Right ventricle myocardium superior (tissue), 1 donor: ENCODE data around the gene ZNF385C. TPM values are rescaled to one million over a fixed set of nuclear protein-coding genes. Genes with fewer than 3 reads are reported as not detected.
"Not testable (repeated sequence)": the region's sequence is repeated elsewhere in the genome, so short reads cannot be mapped to it uniquely, and the experiment has no call there.

ENCODE experiments used
- ATAC-seq: fragments of 200-7000 bp; cut with Tn5 transposase; one replicate; pipeline ENCODE4 v1.9.1; 2020; ENCODE audit warnings: mild to moderate bottlenecking; ENCODE audit not compliant: poor library complexity
- DNase-seq: peaks from one replicate; pipeline ENCODE4 v3.0.0-alpha.2; 2020
- intact Hi-C: fragments of 100-400 bp; cut with DNase I; formaldehyde crosslinking; loops from one replicate; pipeline ENCODE4 v1.11.2; 2022
- total RNA-seq: library from RNA; stranded (reverse); fragmentation: NEBNext Ultra II Directional; extraction: Animal tissue kit (Norgen Biotek cat#: 25700); gene quantifications from one replicate; pipeline ENCODE4 v1.2.1, GENCODE V29; 2021
- donor health status: DM: no; HTN: yes; CAD: no; lungs with severe emphysema.

ZNF385C gene
- total RNA-seq, 1 donor from 2014 or later: 0.16 TPM

DNA sequence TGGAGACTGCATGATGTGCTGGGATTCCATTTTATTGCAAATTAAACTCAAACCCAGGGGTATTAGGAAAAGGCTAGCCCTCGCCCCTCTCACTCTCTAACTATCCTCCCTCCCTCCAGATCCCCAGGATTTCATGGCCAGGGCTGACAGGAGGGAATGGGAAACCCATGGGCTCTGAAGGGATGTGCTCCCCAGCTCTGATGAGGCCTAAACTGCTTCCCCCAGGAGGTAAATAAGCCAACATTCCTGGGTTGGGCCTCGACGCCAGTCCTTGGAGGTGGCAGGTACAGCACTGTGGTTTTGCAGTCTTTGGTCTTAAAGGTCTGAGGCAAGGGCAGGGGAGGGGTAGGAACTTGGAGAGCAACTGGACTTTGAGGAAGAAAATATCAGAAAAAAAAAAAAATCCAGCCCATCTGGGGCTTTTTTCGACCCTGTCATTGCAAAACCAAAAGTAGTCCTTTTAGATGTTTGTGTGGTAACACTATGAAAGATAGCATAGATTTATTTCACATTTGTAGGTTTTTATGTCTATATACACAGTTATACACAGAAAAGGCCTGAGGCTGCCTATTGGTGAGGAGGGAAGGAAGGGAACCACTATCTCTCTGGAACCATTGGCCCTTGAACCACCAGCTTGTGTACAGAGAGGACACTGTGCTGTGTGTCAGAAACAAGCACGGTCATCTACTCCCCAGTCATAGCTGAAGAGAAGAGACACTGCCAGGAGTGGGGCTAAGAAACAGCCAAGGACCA, 59.9 kb downstream of the ZNF385C start:
- intact Hi-C loops: no loop called here
- no peak for ATAC-seq
- no peak for DNase-seq

DNA sequence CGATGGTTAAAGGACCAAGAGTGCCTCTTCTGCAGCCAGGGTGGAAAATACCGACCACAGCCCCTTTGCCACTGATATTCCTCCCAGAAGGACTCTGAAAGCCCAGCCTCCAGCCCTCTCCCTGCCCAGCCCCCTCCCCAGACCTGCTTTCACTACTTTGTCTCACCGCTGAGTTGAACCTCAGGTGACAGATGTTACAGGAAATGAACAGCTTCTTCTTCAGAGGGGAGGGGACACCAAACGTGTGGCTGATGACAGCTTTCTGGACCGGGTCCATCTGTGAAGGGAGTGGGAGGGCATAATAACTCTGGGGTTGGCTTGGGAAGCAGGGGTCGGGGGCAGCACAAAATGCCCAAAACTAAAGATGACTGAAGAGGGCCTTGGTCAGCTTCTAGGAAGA, 64.2 kb downstream of the ZNF385C start:
- no peak for ATAC-seq
- intact Hi-C loops: no loop called here
- no peak for DNase-seq

GRCh38 chr17:42031584-42031983, 66.7 kb downstream of the ZNF385C start:
- DNase-seq: peak; percentile 60
- intact Hi-C loops: no loop called here
- ATAC-seq: peak; percentile 76

GRCh38 chr17:42028791-42029127, 69.5 kb downstream of the ZNF385C start:
- ATAC-seq: no peak
- no peak for DNase-seq
- intact Hi-C loops: loop anchor here (5.0 kb wide), 1 partner anchor 89 kb away; no protein-coding TSS in a partner anchor

- DNase-seq (no peak), ATAC-seq (no peak)
- intact Hi-C loops: loop anchor here (5.0 kb wide), 1 partner anchor 89 kb away; no protein-coding TSS in a partner anchor
Measured at GRCh38 chr17:42027961-42028790, 70.1 kb downstream of the ZNF385C start.

GRCh38 chr17:42027590-42027889, 70.7 kb downstream of the ZNF385C start:
- DNase-seq (no peak), ATAC-seq (no peak)
- intact Hi-C loops: loop anchor here (5.0 kb wide), 1 partner anchor 90 kb away; no protein-coding TSS in a partner anchor

GRCh38 chr17:42026857-42027589, 71.2 kb downstream of the ZNF385C start:
- DNase-seq (no peak), ATAC-seq (no peak)
- intact Hi-C loops: loop anchor here (5.0 kb wide), 1 partner anchor 90 kb away; no protein-coding TSS in a partner anchor

GRCh38 chr17:42025936-42026335, 72.3 kb downstream of the ZNF385C start:
- no peak for ATAC-seq
- intact Hi-C loops: loop anchor here (5.0 kb wide), 1 partner anchor 91 kb away; no protein-coding TSS in a partner anchor

GRCh38 chr17:42025191-42025579, 73.1 kb downstream of the ZNF385C start:
- peak; percentile 6 for ATAC-seq
- no peak for DNase-seq
- intact Hi-C loops: loop anchor here (5.0 kb wide), 1 partner anchor 92 kb away; no protein-coding TSS in a partner anchor

More at GRCh38 chr17:42025936-42026335, 72.3 kb downstream of the ZNF385C start:
- no peak for DNase-seq

DNA sequence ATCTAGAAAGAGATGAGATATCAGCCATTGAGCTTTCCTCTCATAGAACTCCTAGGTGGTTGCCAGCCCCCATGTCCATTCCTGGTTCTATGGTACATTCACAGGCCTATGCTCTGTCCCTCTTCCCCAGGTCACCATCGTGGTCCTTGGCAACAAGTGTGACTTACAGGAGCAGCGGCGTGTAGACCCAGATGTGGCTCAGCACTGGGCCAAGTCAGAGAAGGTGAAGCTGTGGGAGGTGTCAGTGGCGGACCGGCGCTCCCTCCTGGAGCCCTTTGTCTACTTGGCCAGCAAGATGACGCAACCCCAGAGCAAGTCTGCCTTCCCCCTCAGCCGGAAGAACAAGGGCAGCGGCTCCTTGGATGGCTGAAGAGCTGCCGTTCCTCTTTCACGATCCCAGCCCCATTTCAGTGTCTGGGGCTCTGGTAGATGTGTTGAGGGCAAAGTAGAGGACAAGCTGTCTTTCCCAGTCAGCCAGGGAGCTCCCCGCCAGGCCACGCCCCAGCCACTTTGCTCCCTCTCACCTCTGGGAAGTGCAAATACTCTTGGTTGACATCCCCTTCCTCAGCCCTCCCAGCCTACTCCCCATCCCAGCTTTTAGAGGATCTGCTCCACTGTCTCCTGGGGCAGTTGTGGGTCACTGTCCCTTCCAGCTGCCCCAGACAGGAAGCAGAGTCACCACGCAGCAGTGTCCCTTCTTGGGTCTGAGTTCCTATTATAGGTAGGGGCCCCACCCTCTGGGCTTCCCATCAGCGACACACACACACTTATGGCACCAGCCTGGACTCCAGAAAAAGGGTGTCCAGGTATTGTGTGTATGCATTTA, 74.5 kb downstream of the ZNF385C start:
- DNase-seq (peak; percentile 65), ATAC-seq (no peak)
- intact Hi-C loops: no loop called here

GRCh38 chr17:42020845-42021244, 77.4 kb downstream of the ZNF385C start:
- ATAC-seq, intact Hi-C loops, DNase-seq: not testable (repeated sequence)

- ATAC-seq: peak; percentile 83
- peak; percentile 97 for DNase-seq
- intact Hi-C loops: loop anchor here (5.0 kb wide), 1 partner anchor 52 kb away; the partner anchor contains the start of gene CNP
Measured at GRCh38 chr17:42019509-42020404, 78.5 kb downstream of the ZNF385C start, which contains the start of gene NKIRAS2. TSS of gene NKIRAS2 (plus strand) at chr17:42020090. CDS start at chr17:42021578, 1,488 bp downstream.

- DNase-seq (no peak), ATAC-seq (no peak)
- intact Hi-C loops: loop anchor here (5.0 kb wide), 1 partner anchor 52 kb away; the partner anchor contains the start of gene CNP
Measured at GRCh38 chr17:42018988-42019387, 79.3 kb downstream of the ZNF385C start.

- intact Hi-C loops: loop anchor here (5.0 kb wide), 1 partner anchor 51 kb away; the partner anchor contains the start of gene CNP
- DNase-seq: no peak
- no peak for ATAC-seq
Measured at GRCh38 chr17:42018339-42018738, 79.9 kb downstream of the ZNF385C start.

DNA sequence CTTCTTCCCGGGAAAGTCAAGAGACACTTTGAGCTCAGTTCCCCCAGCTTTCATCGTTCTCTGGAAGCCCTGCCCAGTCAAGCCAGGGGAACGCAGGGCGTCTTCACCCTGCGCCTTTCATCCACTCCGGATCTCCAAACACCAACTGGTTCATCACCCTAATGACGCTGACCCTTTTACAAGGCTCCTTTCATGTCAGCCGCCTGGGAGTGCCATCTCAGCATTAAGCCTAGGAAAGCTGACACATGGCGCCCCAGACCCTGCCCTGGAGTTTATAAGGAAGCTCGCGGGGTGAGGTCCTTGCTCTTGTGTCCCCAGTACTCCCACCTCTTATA, 80.4 kb downstream of the ZNF385C start:
- DNase-seq: no peak
- intact Hi-C loops: loop anchor here (5.0 kb wide), 1 partner anchor 51 kb away; the partner anchor contains the start of gene CNP
- no peak for ATAC-seq

DNA sequence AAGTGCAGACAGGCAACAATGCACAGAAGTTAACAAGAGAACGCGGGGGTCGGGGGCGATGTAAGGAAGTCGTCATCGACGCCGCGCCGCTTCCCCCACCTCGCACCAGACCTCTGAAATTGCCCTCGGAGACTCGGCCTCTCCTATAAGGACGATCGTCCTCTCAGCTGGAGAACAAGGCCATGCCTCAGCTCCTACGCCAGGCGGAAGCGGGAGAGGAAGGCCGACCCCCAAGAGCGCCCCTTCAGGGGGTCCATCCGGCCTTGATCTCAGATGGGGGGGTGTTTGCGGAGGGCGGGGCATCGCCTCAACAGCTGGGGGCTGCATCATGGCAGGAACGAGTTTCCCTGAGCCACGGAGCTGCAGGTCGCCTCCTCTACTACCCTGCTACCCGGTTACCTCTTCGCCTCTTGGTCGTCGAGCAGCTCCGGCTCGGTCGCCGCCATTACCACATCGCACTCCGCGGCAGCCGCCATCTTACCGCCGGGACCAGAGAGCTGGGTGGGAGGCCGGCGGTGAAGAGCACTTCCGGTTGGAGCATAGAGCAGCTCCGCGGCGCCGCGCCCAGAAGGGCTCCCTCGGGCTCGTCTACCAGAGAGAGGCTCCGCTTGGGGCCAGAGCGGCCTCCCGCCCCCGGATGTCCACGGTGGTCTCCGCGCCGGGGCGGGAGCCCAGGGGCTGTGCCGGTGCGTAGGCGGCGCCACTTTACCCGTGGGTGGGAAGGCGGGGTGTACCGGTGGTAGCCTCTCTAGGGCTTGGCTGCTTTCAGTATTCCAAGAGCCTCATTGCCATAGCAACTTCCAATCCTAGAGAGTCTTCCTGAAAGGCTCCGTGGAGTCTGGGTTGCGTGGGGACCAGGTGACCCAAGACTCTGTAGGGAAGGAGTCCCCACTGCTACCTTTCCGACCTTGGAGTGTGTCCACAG, 81.1 kb downstream of the ZNF385C start, which contains the start of gene DNAJC7:
Gene DNAJC7, minus strand, starts transcription at position 499 of the 925 bp plus-strand sequence. Its CDS starts 23 bp downstream, at position 476.
- DNase-seq (peak; percentile 97), ATAC-seq (peak; percentile 96)
- intact Hi-C loops: loop anchor here (5.0 kb wide), 1 partner anchor 50 kb away; the partner anchor contains the start of gene CNP
